ENCODE measurements around the gene DAG1. TPM values are rescaled to one million over a fixed set of nuclear protein-coding genes. Genes with fewer than 3 reads are reported as not detected.

Gene DAG1
- total RNA-seq, 2 experiments from 2014 or later, result 9.4 to 9.6 TPM

DNA sequence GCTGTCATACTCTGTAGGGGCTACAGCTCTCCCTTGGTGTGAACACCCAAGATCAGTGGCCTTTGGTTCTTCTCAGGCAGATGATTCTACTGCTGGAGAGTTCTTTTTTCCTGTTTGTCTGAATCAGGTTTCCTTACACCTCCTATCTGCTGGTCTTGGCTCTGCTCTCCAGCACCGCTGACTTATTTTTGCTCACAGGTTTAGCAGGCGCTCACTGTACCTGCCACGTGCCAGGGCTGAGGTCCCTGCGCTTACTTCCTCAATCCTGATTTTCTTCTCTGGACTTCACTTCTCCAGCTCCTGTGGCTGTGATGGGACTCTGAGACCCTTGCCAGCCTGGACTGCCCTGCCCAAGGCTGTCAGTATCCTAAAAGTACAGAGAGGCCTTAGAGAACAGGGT lies 93.7 kb downstream of the DAG1 start:
- CTCF ChIA-PET, result interaction anchor here (1.1 to 2.5 kb wide), 2 partner anchors 24 to 108 kb away, joined by 3 to 10 read pairs; no protein-coding TSS in a partner anchor
- H3K27ac Mint-ChIP-seq, result no peak overlapping the region
- POLR2A ChIA-PET, result no interaction called here
- H3K36me3 Mint-ChIP-seq, result peaks cover 4% of the 10 kb centered on the region
- no peaks in the 10 kb centered on the region for H3K4me1 Mint-ChIP-seq (ENCODE audit: low read depth)
- no peak overlapping the region for H3K4me3 Mint-ChIP-seq
- peaks cover 18% of the 10 kb centered on the region for H3K27me3 Mint-ChIP-seq
- peaks cover 6% of the 10 kb centered on the region for H3K9me3 Mint-ChIP-seq
- intact Hi-C loops (cut with micrococcal nuclease), result no loop called here
- no peak for DNase-seq

DNA sequence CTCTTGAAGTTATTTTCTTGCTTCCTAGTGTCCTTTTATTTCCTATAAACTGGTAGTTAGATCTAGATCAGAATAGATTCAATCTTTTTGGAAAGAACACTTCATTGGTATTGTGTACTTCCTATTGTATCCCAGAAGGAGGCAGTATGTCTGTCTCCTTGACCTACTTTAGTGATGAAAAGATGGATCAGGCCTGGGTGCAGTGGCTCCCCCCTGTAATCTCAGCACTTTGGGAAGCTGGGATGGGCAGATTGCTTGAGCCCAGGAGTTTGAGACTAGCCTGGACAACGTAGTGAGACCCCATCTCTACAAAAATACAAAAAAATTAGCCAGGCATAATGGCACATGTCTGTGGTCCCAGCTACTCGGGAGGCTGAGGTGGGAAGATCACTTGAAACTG lies 96.2 kb downstream of the DAG1 start:
- no peak overlapping the region for H3K4me3 Mint-ChIP-seq
- H3K27ac Mint-ChIP-seq, result no peak overlapping the region
- no peaks in the 10 kb centered on the region for H3K9me3 Mint-ChIP-seq
- H3K27me3 Mint-ChIP-seq, result peaks cover 9% of the 10 kb centered on the region
- no peak for DNase-seq
- ChIA-PET POLR2A (no interaction called here), CTCF (interaction anchor here (0.9 to 1.9 kb wide), 4 partner anchors 26 to 107 kb away, joined by 3 to 12 read pairs (median 5); no protein-coding TSS in a partner anchor)
- intact Hi-C loops (cut with micrococcal nuclease), result loop anchor here (1.0 kb wide), 1 partner anchor 106 kb away; no protein-coding TSS in a partner anchor
- no peaks in the 10 kb centered on the region for H3K4me1 Mint-ChIP-seq (ENCODE audit: low read depth)
- H3K36me3 Mint-ChIP-seq, result no peaks in the 10 kb centered on the region

DNA sequence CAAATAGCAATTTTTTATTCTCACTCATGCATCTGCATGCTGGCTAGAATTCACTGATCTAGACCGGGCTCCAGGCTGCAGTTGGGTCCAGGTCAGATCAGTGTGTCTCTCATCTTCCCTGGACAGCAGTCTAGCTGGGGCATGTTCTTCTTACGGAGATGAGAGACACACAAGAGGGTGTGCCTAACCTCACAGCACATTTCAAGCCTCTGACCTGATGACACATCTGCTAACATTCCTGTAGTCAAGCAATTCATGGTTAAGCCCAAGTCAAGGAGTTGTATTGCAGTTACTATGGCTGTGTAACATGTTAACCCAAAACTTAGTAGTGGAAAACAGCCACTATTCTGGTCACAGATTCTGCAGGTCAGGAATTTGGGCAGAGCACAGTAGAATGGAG lies 97.3 kb downstream of the DAG1 start:
- Mint-ChIP-seq H3K27me3 (peaks cover 7% of the 10 kb centered on the region), H3K27ac (no peak overlapping the region), H3K9me3 (no peaks in the 10 kb centered on the region), H3K36me3 (no peaks in the 10 kb centered on the region), H3K4me1 (ENCODE audit: low read depth) (no peaks in the 10 kb centered on the region), H3K4me3 (no peak overlapping the region)
- DNase-seq, result no peak
- ChIA-PET POLR2A (no interaction called here), CTCF (interaction anchor here (0.6 to 1.9 kb wide), 4 partner anchors 27 to 332 kb away, joined by 3 to 12 read pairs (median 4); no protein-coding TSS in a partner anchor)
- intact Hi-C loops (cut with micrococcal nuclease), result no loop called here

DNA sequence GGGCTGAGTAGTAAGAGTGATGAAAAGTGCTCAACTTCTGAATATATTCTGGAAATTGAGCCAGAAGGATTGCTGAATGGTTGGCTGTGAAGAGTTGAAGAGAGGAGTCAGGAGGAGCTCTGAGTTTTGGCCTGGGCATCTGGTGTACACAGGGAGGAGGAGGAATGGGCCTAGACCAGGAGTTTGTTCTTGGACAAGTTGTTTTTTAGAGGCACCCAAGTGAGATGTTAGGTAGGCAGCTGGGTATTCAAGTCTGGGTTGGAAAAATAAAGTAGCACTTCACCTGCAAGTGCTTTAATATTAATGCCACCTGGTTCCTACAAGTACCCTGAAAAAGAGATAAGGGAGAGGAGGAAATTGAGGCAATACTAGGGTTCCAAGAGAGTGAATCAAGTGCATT lies 98.9 kb downstream of the DAG1 start:
- DNase-seq, result no peak
- Mint-ChIP-seq H3K4me3 (no peak overlapping the region), H3K36me3 (no peaks in the 10 kb centered on the region), H3K9me3 (no peaks in the 10 kb centered on the region), H3K27ac (no peak overlapping the region), H3K27me3 (peaks cover 1% of the 10 kb centered on the region), H3K4me1 (ENCODE audit: low read depth) (no peaks in the 10 kb centered on the region)
- ChIA-PET POLR2A (no interaction called here), CTCF (interaction anchor here (0.9 kb wide), 1 partner anchor 102 kb away, joined by 4 read pairs; no protein-coding TSS in a partner anchor)
- intact Hi-C loops (cut with micrococcal nuclease), result no loop called here

DNA sequence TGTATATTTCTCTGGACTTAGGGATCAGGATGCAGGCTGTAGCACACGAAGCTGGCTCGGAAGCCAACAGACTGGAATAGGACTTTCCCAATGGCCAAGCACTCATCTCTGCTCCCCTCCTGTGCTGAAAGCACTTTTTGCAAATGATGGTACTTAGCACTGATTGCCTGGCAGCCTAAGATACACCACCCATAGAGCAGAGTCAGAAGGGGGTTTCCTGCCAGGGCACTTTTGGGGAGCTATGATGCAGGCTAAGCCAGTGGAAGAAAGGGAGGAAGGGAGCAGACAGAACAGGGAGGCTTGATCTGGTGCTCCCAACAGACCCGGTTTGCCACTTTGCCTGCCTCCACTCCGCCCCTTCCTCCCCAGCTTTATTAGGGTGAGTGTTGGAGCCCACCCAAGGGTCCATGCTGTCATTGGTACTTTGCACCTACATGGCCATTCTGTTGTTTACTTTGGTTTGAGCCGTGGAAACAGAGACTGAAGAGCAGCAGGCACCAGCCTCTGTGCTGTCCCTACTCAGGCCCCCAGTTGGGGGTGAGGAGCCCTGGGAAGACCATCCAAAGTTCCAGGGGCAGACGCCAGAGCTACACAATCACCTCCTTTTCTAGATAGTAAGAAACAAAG lies 100.1 kb downstream of the DAG1 start:
- no peaks in the 10 kb centered on the region for H3K4me1 Mint-ChIP-seq (ENCODE audit: low read depth)
- H3K27me3 Mint-ChIP-seq, result peaks cover 1% of the 10 kb centered on the region
- no peaks in the 10 kb centered on the region for H3K36me3 Mint-ChIP-seq
- no peaks in the 10 kb centered on the region for H3K9me3 Mint-ChIP-seq
- intact Hi-C loops (cut with micrococcal nuclease), result no loop called here
- no peak overlapping the region for H3K4me3 Mint-ChIP-seq
- ChIA-PET CTCF (interaction anchor here (0.9 kb wide), 1 partner anchor 101 kb away, joined by 4 read pairs; no protein-coding TSS in a partner anchor), POLR2A (no interaction called here)
- DNase-seq, result no peak
- no peak overlapping the region for H3K27ac Mint-ChIP-seq

DNA sequence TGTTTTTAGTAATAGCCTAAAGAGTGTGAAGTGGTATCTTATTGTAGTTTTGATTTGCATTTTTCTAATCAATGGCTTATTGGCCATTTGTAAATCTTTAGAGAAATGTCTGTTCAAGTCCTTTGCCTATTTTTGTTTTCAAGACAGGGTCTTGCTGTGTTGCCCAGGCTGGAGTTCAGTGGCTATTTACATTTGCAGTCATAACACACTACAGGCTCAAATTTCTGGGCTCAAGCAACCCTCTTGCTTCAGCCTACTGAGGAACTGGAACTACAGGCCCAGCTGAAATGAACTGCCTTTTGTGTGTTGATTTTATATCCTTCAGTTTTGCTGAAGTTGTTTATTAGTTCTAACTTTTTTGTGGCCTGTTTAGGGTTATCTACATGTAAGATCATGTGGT lies 112.1 kb downstream of the DAG1 start:
- Mint-ChIP-seq H3K9me3 (no peaks in the 10 kb centered on the region), H3K36me3 (no peaks in the 10 kb centered on the region), H3K27ac (no peak overlapping the region), H3K4me3 (no peak overlapping the region), H3K4me1 (ENCODE audit: low read depth) (no peaks in the 10 kb centered on the region), H3K27me3 (no peaks in the 10 kb centered on the region)
- ChIA-PET POLR2A (no interaction called here), CTCF (interaction anchor here (0.9 to 1.2 kb wide), 2 partner anchors 43 to 89 kb away, joined by 4 read pairs; no protein-coding TSS in a partner anchor)
- intact Hi-C loops (cut with micrococcal nuclease), result no loop called here
- no peak for DNase-seq

Other genes with a start within 250 kb of the DAG1 start
- 1 to 10 TPM; 2.8 to 3.0 TPM for gene C3orf62, start 193.0 kb upstream of the DAG1 start, total RNA-seq
- gene USP4, start 130.2 kb upstream of the DAG1 start, total RNA-seq, result 10 to 100 TPM; 79.4 to 79.7 TPM
- 100 to 1,000 TPM; 176 to 177 TPM for gene GPX1, start 111.9 kb upstream of the DAG1 start, total RNA-seq
- 100 to 1,000 TPM; 497 to 514 TPM for gene RHOA, start 58.3 kb upstream of the DAG1 start, total RNA-seq
- gene TCTA, start 57.8 kb upstream of the DAG1 start, total RNA-seq, result 10 to 100 TPM in 1 of 2 experiments, 1 to 10 TPM in 1; 9.5 to 10.9 TPM
- gene AMT, start 47.8 kb upstream of the DAG1 start, total RNA-seq, result 1 to 10 TPM; 2.4 to 2.6 TPM
- 10 to 100 TPM; 12.0 to 12.8 TPM for gene NICN1, start 40.9 kb upstream of the DAG1 start, total RNA-seq
- under 1 TPM; 0.05 to 0.07 TPM for gene BSN, start 84.2 kb downstream of the DAG1 start, total RNA-seq
- 100 to 1,000 TPM; 141 to 143 TPM for gene APEH, start 204.1 kb downstream of the DAG1 start, total RNA-seq
- 1 to 10 TPM; 8.1 to 8.2 TPM for gene MST1, start 219.2 kb downstream of the DAG1 start, total RNA-seq
- 10 to 100 TPM; 21.0 to 29.7 TPM for gene RNF123, start 219.3 kb downstream of the DAG1 start, total RNA-seq
- not detected for gene AMIGO3, start 249.4 kb downstream of the DAG1 start, total RNA-seq